ENCODE results near the gene SLC48A1. TPM values are rescaled to one million over a fixed set of nuclear protein-coding genes. Genes with fewer than 3 reads are reported as not detected.

SLC48A1 gene
- 13.9 and 18.6 TPM in 2 replicates for total RNA-seq

DNA sequence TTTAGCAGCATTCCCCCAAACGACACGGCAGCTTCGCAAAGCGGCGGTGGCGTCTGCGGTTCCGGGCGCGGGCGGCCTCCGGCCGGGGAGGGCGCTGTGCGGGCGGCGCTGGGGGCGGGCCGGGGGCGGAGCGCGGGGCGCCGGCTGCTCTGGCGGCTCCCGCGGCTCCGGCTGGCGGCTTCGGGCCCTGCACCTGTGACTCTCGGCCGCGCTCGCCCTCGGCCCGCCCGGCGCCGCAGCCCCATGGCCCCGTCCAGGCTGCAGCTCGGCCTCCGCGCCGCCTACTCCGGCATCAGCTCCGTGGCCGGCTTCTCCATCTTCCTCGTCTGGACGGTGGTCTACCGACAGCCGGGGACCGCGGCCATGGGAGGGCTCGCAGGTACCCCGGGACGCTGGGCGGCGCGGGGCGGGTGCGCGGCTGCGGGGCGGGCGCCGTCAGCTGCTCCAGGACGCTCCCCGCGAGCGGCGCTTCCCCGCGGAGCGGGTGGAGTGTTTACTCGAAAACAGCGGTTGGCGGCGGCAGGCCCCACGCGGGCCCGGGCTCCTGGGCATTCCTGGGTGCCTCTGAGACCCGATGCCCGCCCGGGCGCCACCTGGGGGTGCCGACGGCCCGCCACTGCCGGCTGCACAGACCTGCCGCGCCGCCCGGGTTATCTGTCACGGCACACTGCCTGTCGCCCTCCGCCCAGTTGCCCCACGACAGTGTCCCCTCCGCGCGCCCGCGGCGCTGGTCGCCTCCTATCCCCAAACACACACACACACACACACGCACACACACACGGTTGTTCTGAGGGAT, at the start of gene SLC48A1:
SLC48A1 (plus strand) TSS at position 177 of the 796 bp plus-strand sequence; CDS start at position 244, 67 bp downstream.

DNA sequence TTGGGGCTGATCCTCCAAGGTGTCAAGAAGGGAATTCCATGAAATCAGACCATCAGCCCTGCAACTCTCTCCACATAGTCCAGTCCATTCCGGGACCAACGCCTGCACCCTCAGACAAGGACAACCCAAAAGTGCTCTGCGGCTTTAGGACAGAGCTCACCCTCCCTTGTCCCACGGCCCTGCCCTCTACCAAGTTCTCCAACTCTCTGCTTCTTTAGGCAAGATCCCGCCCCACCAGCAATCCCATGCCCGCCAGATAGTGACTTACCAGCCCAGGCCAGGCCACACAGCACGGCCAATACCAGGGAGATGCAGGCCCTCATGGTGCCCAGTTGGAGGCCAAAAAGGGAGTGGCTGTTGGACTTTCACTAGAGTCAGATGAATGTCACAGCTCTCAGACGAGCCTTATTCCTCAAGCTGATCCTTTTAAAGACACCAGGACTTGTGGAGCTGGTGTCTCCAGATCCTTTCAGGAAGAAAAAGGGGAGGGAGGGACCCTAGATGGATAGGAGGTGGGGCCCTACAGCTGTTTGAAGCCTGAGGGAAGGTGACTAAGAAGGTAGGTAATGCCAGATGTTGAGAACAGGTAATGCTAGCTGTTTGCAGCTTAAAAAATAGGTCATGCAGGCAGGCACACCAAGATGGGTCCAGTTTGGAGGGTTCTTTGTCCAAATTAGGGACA, 47.8 kb upstream of the SLC48A1 start, which contains the start of gene ENDOU:
ENDOU (minus strand) TSS at position 400 of the 682 bp plus-strand sequence; CDS start at position 323, 77 bp downstream.

DNA sequence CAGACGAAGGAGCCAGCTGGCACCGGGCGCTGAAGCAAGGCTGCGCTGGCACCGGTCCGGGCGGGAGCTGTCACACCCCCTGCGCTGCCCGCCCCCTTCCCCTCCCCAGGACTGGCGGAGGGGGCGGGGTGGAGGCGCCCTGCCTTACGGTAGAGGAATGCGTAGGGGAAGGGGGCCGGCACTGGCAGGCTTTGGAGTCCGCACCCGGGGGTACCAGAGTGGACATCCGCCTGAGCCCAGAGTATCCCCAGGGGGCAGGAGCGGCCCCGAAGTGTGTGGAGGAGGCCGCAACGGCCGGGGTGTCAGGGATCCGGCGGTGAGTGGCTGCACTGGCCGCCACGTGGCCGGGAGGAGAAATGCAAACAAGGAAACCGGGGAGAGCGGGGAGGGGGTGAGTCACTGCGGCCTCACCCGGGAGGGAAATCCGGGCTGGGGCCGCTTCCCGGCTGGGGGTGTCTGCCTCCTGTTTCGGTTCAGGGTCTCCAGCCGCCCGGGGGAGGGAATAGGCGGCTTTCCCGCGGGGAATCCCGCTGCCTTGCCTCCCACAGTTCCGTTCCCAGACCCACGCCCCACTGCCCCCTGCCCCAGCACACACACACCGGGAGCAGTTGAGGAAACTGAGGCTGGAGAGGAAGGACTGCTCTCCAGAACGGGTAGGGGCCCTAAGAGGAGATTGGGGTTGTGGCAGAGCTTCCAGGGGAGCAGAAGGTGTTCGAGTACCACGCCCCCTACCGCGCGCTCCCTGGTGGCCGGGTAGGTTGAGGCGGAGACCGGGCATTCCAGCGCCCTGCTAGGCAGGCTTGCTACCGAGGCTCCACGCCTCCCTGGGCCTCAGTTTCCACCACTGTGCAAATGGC, 14.0 kb upstream of the SLC48A1 start, which contains the start of gene RAPGEF3:
RAPGEF3 (minus strand) TSS at position 47 of the 857 bp plus-strand sequence. CDS start 324 bp downstream, outside the sequence.

GRCh38 chr12:47819896-47820630, 47.0 kb downstream of the SLC48A1 start, which contains the start of gene HDAC7:
HDAC7 (minus strand) TSS chr12:47819903; CDS start chr12:47819785, 118 bp downstream.

Other genes starting within 250 kb of the SLC48A1 start
- gene RPAP3, start 67.2 kb upstream of the SLC48A1 start, total RNA-seq = 10.9 and 11.4 TPM in 2 replicates
- 0.18 TPM in 1 of 2 replicates, not detected in the other for gene ENDOU, start 47.7 kb upstream of the SLC48A1 start, total RNA-seq
- gene RAPGEF3, start 14.4 kb upstream of the SLC48A1 start, total RNA-seq = 0.97 and 2.3 TPM in 2 replicates
- 65.8 and 79.4 TPM in 2 replicates for gene HDAC7, start 46.7 kb downstream of the SLC48A1 start, total RNA-seq
- 5.4 and 7.6 TPM in 2 replicates for gene VDR, start 131.8 kb downstream of the SLC48A1 start, total RNA-seq
- 17.5 and 29.6 TPM in 2 replicates for gene TMEM106C, start 190.4 kb downstream of the SLC48A1 start, total RNA-seq
- not detected in 2 replicates for gene COL2A1, start 231.2 kb downstream of the SLC48A1 start, total RNA-seq